HG03520 (cell line): ENCODE measurements around the gene CST11.

Source experiments
- ATAC-seq: cut with Tn5 transposase; IDR thresholded peaks from one replicate; pipeline ENCODE4 v1.9.1; 2021; ENCODE audit warnings: mild to moderate bottlenecking, moderate library complexity; ENCODE audit not compliant: unreplicated experiment

Gene CST11

GRCh38 chr20:23420943-23421931 lies 31.4 kb downstream of the CST11 start, which contains the start of gene NAPB:
Gene NAPB, minus strand, starts transcription at chr20:23421488. Its CDS starts 86 bp downstream, at chr20:23421402.
- peak; percentile 97 for ATAC-seq

GRCh38 chr20:23419995-23420901 lies 32.4 kb downstream of the CST11 start:
- ATAC-seq: no peak

DNA sequence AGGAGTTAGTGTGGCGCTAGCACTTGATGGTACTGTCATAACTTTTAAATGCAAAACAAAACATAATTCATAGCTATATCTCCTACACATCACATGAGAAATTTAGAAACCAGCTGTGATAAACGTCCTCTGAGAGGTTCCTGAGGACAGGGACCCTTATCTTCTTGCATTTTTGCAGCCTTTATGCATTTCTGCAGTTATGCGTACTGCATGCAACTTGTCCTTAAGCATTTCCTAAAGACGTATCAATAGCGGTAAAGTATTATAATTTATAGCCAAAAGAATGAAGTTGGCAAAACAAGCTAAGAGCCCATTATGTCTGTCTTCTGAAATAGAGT lies 33.0 kb downstream of the CST11 start:
- no peak for ATAC-seq

- ATAC-seq: no peak
Observed at GRCh38 chr20:23417861-23418260, 34.8 kb downstream of the CST11 start.

DNA sequence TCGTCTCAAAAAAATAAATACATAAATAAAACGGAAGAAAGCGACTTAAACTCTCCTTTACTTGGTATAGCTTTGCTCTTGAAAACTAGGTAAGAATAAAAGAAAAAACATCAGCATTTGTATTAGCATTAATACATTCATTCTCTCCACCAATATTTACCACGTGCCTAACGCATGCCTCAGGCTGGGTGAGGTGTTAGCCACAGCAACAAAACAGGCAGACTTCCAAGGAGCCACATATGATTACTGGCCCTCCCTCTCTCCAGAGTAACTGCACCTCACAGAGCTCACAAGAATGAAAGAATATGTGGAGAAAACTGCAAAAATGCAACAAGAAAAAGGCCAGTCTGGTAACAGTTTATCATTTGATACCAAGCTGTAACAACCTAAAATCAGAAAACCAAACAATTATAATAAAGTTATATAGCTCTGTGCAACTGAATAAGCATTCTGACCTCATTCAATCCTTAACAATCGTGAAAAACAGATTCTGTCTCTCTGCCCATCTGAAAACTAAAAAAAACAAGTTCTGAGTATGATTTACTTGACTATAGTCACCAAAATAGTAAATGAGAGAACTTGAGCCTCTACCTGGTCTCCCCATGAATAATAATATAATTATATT lies 36.6 kb downstream of the CST11 start:
- no peak for ATAC-seq

DNA sequence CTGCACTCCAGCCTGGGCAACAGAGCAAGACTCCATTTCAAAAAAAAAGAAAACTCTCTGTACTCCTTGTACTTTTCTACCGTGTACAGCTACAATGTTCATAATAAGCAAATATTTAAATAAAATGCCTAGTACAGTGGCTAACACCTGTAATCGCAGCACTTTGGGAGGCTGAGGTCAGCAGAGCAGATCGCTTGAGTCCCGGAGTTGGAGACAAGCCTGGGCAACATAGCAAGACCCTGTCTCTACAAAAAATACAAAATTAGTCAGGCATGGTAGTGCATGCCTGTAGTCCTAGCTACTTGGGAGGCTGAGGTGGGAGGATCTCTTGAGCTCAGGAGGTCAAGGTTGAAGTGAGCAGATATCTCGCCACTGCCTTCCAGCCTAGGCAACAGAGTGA lies 37.1 kb downstream of the CST11 start:
- ATAC-seq: no peak

- no peak for ATAC-seq
Observed at GRCh38 chr20:23414526-23415188, 38.0 kb downstream of the CST11 start.

- ATAC-seq: no peak
Observed at GRCh38 chr20:23413862-23414422, 38.7 kb downstream of the CST11 start.

GRCh38 chr20:23412026-23412425 lies 40.6 kb downstream of the CST11 start:
- ATAC-seq: no peak

DNA sequence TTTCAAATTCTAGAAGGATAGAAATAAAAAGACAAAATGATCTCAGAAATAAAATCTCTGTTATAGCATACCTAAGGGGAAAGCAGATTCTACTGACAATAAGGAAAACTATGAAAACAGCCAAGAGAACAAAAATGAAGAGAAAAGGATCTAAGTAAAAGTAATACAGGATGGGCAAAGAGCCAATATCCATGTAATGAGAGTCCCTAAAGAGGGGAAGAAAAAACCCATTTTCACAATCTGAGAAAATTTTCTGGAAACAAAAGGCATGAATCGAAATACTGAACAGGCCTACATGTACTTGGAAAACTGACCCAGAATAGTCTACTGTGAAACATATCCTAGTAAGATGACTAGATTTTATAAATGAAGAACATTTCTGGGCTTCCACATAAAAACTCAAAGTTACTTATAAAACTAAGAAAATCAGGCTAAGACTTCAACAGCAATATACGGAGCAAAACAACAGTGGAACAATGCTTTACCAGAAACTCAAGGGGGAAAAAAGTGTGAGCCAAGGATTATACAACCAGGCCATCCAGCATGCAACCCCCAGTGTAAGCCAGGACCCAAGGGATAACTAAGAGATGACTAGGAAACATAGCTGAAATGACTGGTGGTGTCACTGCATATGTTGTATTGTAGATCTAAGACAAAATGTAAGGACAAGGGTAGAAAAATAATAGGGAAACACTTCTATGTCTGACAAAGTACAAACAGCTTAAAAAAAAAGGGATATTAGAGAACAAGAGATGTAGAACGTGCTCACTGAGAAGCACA lies 41.6 kb downstream of the CST11 start:
- no peak for ATAC-seq

- ATAC-seq: no peak
Observed at GRCh38 chr20:23409800-23410199, 42.9 kb downstream of the CST11 start.

DNA sequence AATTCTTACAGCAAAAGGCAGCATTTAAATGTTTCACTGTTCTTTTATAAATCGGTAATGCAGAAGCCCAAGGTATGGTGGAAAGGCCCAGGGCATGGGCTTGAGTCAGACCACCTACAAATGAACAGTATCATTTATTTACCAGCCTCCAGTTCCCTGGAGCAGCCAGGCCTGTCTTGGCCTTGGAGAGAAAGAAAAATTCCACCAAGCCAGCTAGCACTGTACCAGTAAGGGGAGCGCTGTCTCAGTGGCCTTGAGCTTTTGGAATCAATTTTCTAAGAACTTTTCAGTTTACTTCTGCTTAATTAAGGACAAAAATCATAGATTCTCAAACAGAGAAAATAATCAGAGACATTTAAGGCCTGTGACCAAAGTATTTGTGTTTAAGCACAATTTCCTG lies 43.7 kb downstream of the CST11 start:
- ATAC-seq: no peak

- peak; percentile 83 for ATAC-seq
Observed at GRCh38 chr20:23407781-23408464, 44.8 kb downstream of the CST11 start.

DNA sequence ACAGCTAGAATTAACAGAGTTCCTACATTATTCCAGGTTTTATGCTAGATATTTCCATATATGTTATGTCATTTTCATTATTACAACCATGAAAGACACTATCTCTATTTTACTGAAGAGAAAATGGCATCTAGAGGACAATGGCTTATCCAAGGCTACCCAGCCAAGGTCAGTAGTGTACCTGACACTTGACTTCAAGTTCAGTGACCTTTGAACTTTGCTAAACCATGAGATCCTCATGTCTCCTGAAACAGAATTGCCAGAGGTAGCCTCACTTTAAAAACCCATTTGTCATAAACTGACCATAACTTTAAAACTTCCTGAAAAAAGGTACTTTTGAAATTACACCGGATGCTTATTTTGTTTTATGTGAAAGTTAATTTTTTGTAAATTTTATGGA lies 45.8 kb downstream of the CST11 start:
- no peak for ATAC-seq

- no peak for ATAC-seq
Observed at GRCh38 chr20:23404196-23404595, 48.5 kb downstream of the CST11 start.

GRCh38 chr20:23403751-23404150 lies 48.9 kb downstream of the CST11 start:
- ATAC-seq: no peak

GRCh38 chr20:23401051-23401450 lies 51.6 kb downstream of the CST11 start:
- ATAC-seq: no peak
